Kidney (tissue), 14 donors: ENCODE measurements around the gene ADGRA3. TPM values are rescaled to one million over a fixed set of nuclear protein-coding genes. Genes with fewer than 3 reads are reported as not detected.

Experiments used
- DNase-seq, 5 donors: peaks; one replicate each; pipeline ENCODE4 v3.0.0-alpha.2; 2013 to 2020
- FAIRE-seq: peaks from 2 replicates; lab custom pipeline; 2012; peaks lifted over from hg19 to GRCh38; lab: Jason Lieb, UNC
- H3K27ac ChIP-seq, 2 donors: one replicate each; pipeline ENCODE4 v1.7.0; 2013; ENCODE audit warnings: low read depth in 2 of 2, low read length in 2 of 2, inconsistent platforms in 1 of 2
- H3K27me3 ChIP-seq: one replicate; pipeline ENCODE4 v1.7.1; 2013; ENCODE audit warnings: low read length, inconsistent platforms; ENCODE audit not compliant: control insufficient read depth, insufficient read depth
- H3K36me3 ChIP-seq, 3 donors: one replicate each; pipeline versions ENCODE4 v1.7.0 to v1.7.1; 2013; ENCODE audit warnings: low read length in 3 of 3, control low read depth in 1 of 3, inconsistent platforms in 1 of 3; ENCODE audit not compliant: insufficient read depth in 3 of 3, control insufficient read depth in 2 of 3
- H3K4me1 ChIP-seq, 3 donors: one replicate each; pipeline versions ENCODE4 v1.7.0 to v1.7.1; 2013; ENCODE audit warnings: low read length in 3 of 3, inconsistent platforms in 1 of 3, low read depth in 1 of 3; ENCODE audit not compliant: control insufficient read depth in 2 of 3, insufficient read depth in 2 of 3
- H3K4me3 ChIP-seq, 3 donors: one replicate each; pipeline versions ENCODE4 v1.7.0 to v1.8.1; 2013; ENCODE audit warnings: low read length in 3 of 3, control low read depth in 1 of 3, inconsistent platforms in 1 of 3
- H3K9ac ChIP-seq, 3 donors: one replicate each; pipeline versions ENCODE4 v1.7.0 to v1.7.1; 2013; ENCODE audit warnings: low read length in 3 of 3, control low read depth in 1 of 3, inconsistent platforms in 1 of 3
- H3K9me3 ChIP-seq, 3 donors: one replicate each; pipeline versions ENCODE4 v1.7.0 to v1.7.1; 2013; ENCODE audit warnings: low read length in 3 of 3, control low read depth in 1 of 3, inconsistent platforms in 1 of 3; ENCODE audit not compliant: control insufficient read depth in 2 of 3, insufficient read depth in 1 of 3
- CTCF ChIP-seq: IDR thresholded peaks from 3 replicates; pipeline ENCODE4 v1.5.1; 2012; ENCODE audit warnings: mild to moderate bottlenecking, moderate library complexity, borderline replicate concordance; ENCODE audit not compliant: insufficient read depth; ENCODE audit errors: extremely low read depth
- intact Hi-C: fragments of 100-400 bp; cut with DNase I; formaldehyde crosslinking; loops from one replicate; pipeline ENCODE4 v1.11.1; 2022
- polyA plus RNA-seq: library from polyadenylated mRNA; stranded (reverse); fragments of 350-450 nt; fragmentation: Illumina TruSeq; extraction: RNeasy Lipid Tissue Mini Kit (QIAGEN cat#74804); gene quantifications from one replicate; pipeline ENCODE4 v1.2.3, GENCODE V29; 2014; ENCODE audit warnings: low read depth, low replicate concordance; ENCODE audit not compliant: insufficient read depth
- total RNA-seq: library from RNA; stranded (reverse); fragmentation: NEBNext Ultra II Directional; extraction: Animal tissue kit (Norgen Biotek cat#: 25700); gene quantifications from one replicate; pipeline ENCODE4 v1.2.1, GENCODE V29; 2021
- donor health status: control.
- donor health status: control.
- donor health status: control.
- donor health status: control.
- donor health status: control.
- donor health status: DM: yes; HTN: yes; CAD: no.
- donor health status: Normal renal cell carcinoma (clear cell type).

ADGRA3 gene
- total and polyA plus RNA-seq, 2 donors from 2014 or later, result 8.2 to 28.7 TPM

- Histone ChIP-seq H3K9ac (no peak overlapping the region), H3K9me3 (no peaks in the 10 kb centered on the region), H3K4me3 (no peak overlapping the region), H3K27ac (no peak overlapping the region), H3K36me3 (no peaks in the 10 kb centered on the region), H3K27me3 (no peaks in the 10 kb centered on the region), H3K4me1 (no peaks in the 10 kb centered on the region)
- intact Hi-C loops, result no loop called here
- DNase-seq (no peak), FAIRE-seq (no peak)
- TF ChIP-seq CTCF, result no peak
Measured at GRCh38 chr4:22343606-22344005, 172.3 kb downstream of the ADGRA3 start.

- H3K4me1 ChIP-seq, result no peaks in the 10 kb centered on the region
- no peaks in the 10 kb centered on the region for H3K9me3 ChIP-seq
- no peaks in the 10 kb centered on the region for H3K36me3 ChIP-seq
- intact Hi-C loops, result no loop called here
- no peaks in the 10 kb centered on the region for H3K27me3 ChIP-seq
- no peak for TF ChIP-seq CTCF
- no peak overlapping the region for H3K4me3 ChIP-seq
- DNase-seq (no peak), FAIRE-seq (no peak)
- H3K27ac ChIP-seq, result no peak overlapping the region
- no peak overlapping the region for H3K9ac ChIP-seq
Measured at GRCh38 chr4:22339491-22339890, 176.4 kb downstream of the ADGRA3 start.

- no peak overlapping the region for H3K4me3 ChIP-seq
- H3K27me3 ChIP-seq, result no peaks in the 10 kb centered on the region
- no peaks in the 10 kb centered on the region for H3K4me1 ChIP-seq
- DNase-seq (no peak), FAIRE-seq (no peak)
- no peak for TF ChIP-seq CTCF
- no peak overlapping the region for H3K9ac ChIP-seq
- H3K9me3 ChIP-seq, result no peaks in the 10 kb centered on the region
- H3K36me3 ChIP-seq, result no peaks in the 10 kb centered on the region
- intact Hi-C loops, result no loop called here
- no peak overlapping the region for H3K27ac ChIP-seq
Measured at GRCh38 chr4:22338796-22339195, 177.1 kb downstream of the ADGRA3 start.

Other genes starting within 250 kb of the ADGRA3 start
- gene GBA3, start 176.9 kb upstream of the ADGRA3 start, total RNA-seq, result 40.9 TPM
- gene GBA3, start 176.9 kb upstream of the ADGRA3 start, polyA plus RNA-seq, result 59.0 TPM